ENCODE results near the gene OXTR.
"Not testable (repeated sequence)": the region's sequence is repeated elsewhere in the genome, so short reads cannot be mapped to it uniquely, and the experiment has no call there.

The OXTR gene

GRCh38 chr3:8724108-8724752, 45.2 kb downstream of the OXTR start:
- TF ChIP-seq POLR2A (IDR thresholded peaks at IDR 0.05; ENCODE audit: low read length) (no peak), GATA1 (IDR thresholded peaks at IDR 0.05; ENCODE audit: low read depth, low read length) (no peak)
- no peak for DNase-seq

GRCh38 chr3:8723612-8724011, 45.8 kb downstream of the OXTR start:
- no peak for DNase-seq
- TF ChIP-seq GATA1 (IDR thresholded peaks at IDR 0.05; ENCODE audit: low read depth, low read length), result no peak
- TF ChIP-seq POLR2A (IDR thresholded peaks at IDR 0.05; ENCODE audit: low read length), result no peak

GRCh38 chr3:8722808-8723207, 46.6 kb downstream of the OXTR start:
- TF ChIP-seq POLR2A (IDR thresholded peaks at IDR 0.05; ENCODE audit: low read length) (no peak), GATA1 (IDR thresholded peaks at IDR 0.05; ENCODE audit: low read depth, low read length) (no peak)

GRCh38 chr3:8715757-8716156, 53.7 kb downstream of the OXTR start:
- not testable (repeated sequence) for DNase-seq

More at GRCh38 chr3:8722808-8723207, 46.6 kb downstream of the OXTR start:
- DNase-seq, result no peak

GRCh38 chr3:8713901-8714759, 55.3 kb downstream of the OXTR start:
- peak in 1 of 2 experiments; percentile 22 for DNase-seq

GRCh38 chr3:8712908-8713255, 56.5 kb downstream of the OXTR start:
- no peak for DNase-seq
- TF ChIP-seq POLR2A (IDR thresholded peaks at IDR 0.05; ENCODE audit: low read length), result no peak
- TF ChIP-seq GATA1 (IDR thresholded peaks at IDR 0.05; ENCODE audit: low read depth, low read length), result no peak

More at GRCh38 chr3:8713901-8714759, 55.3 kb downstream of the OXTR start:
- TF ChIP-seq POLR2A (IDR thresholded peaks at IDR 0.05; ENCODE audit: low read length), result no peak
- no peak for TF ChIP-seq GATA1 (IDR thresholded peaks at IDR 0.05; ENCODE audit: low read depth, low read length)

GRCh38 chr3:8712045-8712907, 57.1 kb downstream of the OXTR start:
- DNase-seq, result no peak
- TF ChIP-seq GATA1 (IDR thresholded peaks at IDR 0.05; ENCODE audit: low read depth, low read length), result no peak
- no peak for TF ChIP-seq POLR2A (IDR thresholded peaks at IDR 0.05; ENCODE audit: low read length)

- no peak for DNase-seq
- no peak for TF ChIP-seq GATA1 (IDR thresholded peaks at IDR 0.05; ENCODE audit: low read depth, low read length)
- no peak for TF ChIP-seq POLR2A (IDR thresholded peaks at IDR 0.05; ENCODE audit: low read length)
Measured at GRCh38 chr3:8709801-8710507, 59.5 kb downstream of the OXTR start.

- DNase-seq, result no peak
- TF ChIP-seq POLR2A (IDR thresholded peaks at IDR 0.05; ENCODE audit: low read length) (no peak), GATA1 (IDR thresholded peaks at IDR 0.05; ENCODE audit: low read depth, low read length) (no peak)
Measured at GRCh38 chr3:8709287-8709686, 60.1 kb downstream of the OXTR start.

GRCh38 chr3:8705575-8705974, 63.8 kb downstream of the OXTR start:
- DNase-seq, result no peak
- no peak for TF ChIP-seq GATA1 (IDR thresholded peaks at IDR 0.05; ENCODE audit: low read depth, low read length)
- TF ChIP-seq POLR2A (IDR thresholded peaks at IDR 0.05; ENCODE audit: low read length), result no peak

GRCh38 chr3:8702560-8702959, 66.9 kb downstream of the OXTR start:
- TF ChIP-seq GATA1 (IDR thresholded peaks at IDR 0.05; ENCODE audit: low read depth, low read length), result no peak
- TF ChIP-seq POLR2A (IDR thresholded peaks at IDR 0.05; ENCODE audit: low read length), result no peak
- DNase-seq, result peak in 1 of 2 experiments; percentile 9
